H1 (cell line): ENCODE results near the gene AKR1C2. TPM values are rescaled to one million over a fixed set of nuclear protein-coding genes. Genes with fewer than 3 reads are reported as not detected.

ENCODE experiments used
- CTCF ChIA-PET: fragments of 300-600 bp; sonication (Branson Sonifier 250); formaldehyde crosslinking; loops from one replicate; lab custom pipeline; 2021; ENCODE audit not compliant: partially characterized antibody; lab: Charles Lee
- POLR2A ChIA-PET: fragments of 300-600 bp; sonication (Branson Sonifier 250); formaldehyde crosslinking; loops from one replicate; lab custom pipeline; 2021; ENCODE audit warnings: inconsistent platforms; ENCODE audit not compliant: partially characterized antibody; lab: Charles Lee
- DNase-seq, 2 experiments: peaks; one replicate each; pipeline versions ENCODE4 v3.0.0 to v3.0.0-alpha.2; 2010 to 2022; ENCODE audit warnings: low spot score in 2 of 2, low read depth in 1 of 2, mixed read lengths in 1 of 2
- FAIRE-seq: peaks from 2 replicates; lab custom pipeline; 2011; peaks lifted over from hg19 to GRCh38; lab: Jason Lieb, UNC
- H2AFZ ChIP-seq: 2 replicates; pipeline ENCODE4 v1.8.1; 2012; ENCODE audit warnings: low read length, inconsistent platforms
- H2AK5ac ChIP-seq: 2 replicates; pipeline ENCODE4 v1.6.1; 2013; ENCODE audit warnings: low read depth, low read length
- H2BK120ac ChIP-seq: replicated peaks from 2 replicates; pipeline ENCODE3; 2013; ENCODE audit warnings: low read depth, low read length, inconsistent platforms
- H2BK12ac ChIP-seq: 2 replicates; pipeline ENCODE4 v1.6.1; 2013; ENCODE audit warnings: low read depth, low read length
- H2BK15ac ChIP-seq: 2 replicates; pipeline ENCODE4 v1.6.1; 2013; ENCODE audit warnings: low read length
- H2BK20ac ChIP-seq: 2 replicates; pipeline ENCODE4 v1.6.1; 2013; ENCODE audit warnings: low read length
- H2BK5ac ChIP-seq: 2 replicates; pipeline ENCODE4 v1.6.1; 2013; ENCODE audit warnings: low read depth, low read length
- H3K14ac ChIP-seq: 2 replicates; pipeline ENCODE4 v1.6.1; 2013; ENCODE audit warnings: inconsistent platforms; ENCODE audit not compliant: insufficient read length
- H3K18ac ChIP-seq: 2 replicates; pipeline ENCODE4 v1.6.1; 2013; ENCODE audit warnings: low read length; ENCODE audit errors: extremely low read depth
- H3K23ac ChIP-seq: 2 replicates; pipeline ENCODE4 v1.6.1; 2013; ENCODE audit warnings: inconsistent platforms; ENCODE audit not compliant: insufficient read length
- H3K23me2 ChIP-seq: 2 replicates; pipeline ENCODE4 v1.6.1; 2013; ENCODE audit warnings: low read depth, low read length
- H3K27ac ChIP-seq: 2 replicates; pipeline ENCODE4 v1.6.1; 2011; ENCODE audit warnings: low read depth, low read length, inconsistent platforms
- H3K27me3 ChIP-seq, 4 experiments: replicated peaks in 1 of 4; 1 replicate in 1 of 4; 2 replicates in 3 of 4; pipeline versions ENCODE4 v1.6.1 to v1.8.1; 2011 to 2013; ENCODE audit warnings: low read length in 3 of 4, mild to moderate bottlenecking in 3 of 4, inconsistent platforms in 2 of 4, mixed read lengths in 2 of 4, moderate library complexity in 1 of 4; ENCODE audit not compliant: control insufficient read depth in 3 of 4, insufficient read depth in 3 of 4; ENCODE audit errors: extremely low read depth in 1 of 4
- H3K36me3 ChIP-seq, 4 experiments: 2 replicates each; pipeline versions ENCODE4 v1.6.1 to v1.8.1; 2011 to 2013; ENCODE audit warnings: mild to moderate bottlenecking in 4 of 4, low read length in 3 of 4, moderate library complexity in 2 of 4, control low read depth in 1 of 4, inconsistent platforms in 1 of 4; ENCODE audit not compliant: insufficient read depth in 4 of 4, control insufficient read depth in 2 of 4
- H3K4ac ChIP-seq: replicated peaks from 2 replicates; pipeline ENCODE3; 2013; ENCODE audit warnings: low read length, low read depth, mixed read lengths, inconsistent platforms; ENCODE audit not compliant: insufficient read length
- H3K4me1 ChIP-seq, 4 experiments: replicated peaks in 1 of 4; 1 replicate in 1 of 4; 2 replicates in 3 of 4; pipeline versions ENCODE4 v1.6.1 to v1.8.1; 2011 to 2013; ENCODE audit warnings: low read length in 3 of 4, inconsistent platforms in 2 of 4, mixed read lengths in 1 of 4; ENCODE audit not compliant: insufficient read depth in 4 of 4, control insufficient read depth in 3 of 4
- H3K4me2 ChIP-seq, 2 experiments: 2 replicates each; pipeline versions ENCODE4 v1.6.1 to v1.8.1; 2011 to 2013; ENCODE audit warnings: low read depth in 2 of 2, low read length in 2 of 2, control low read depth in 1 of 2, inconsistent platforms in 1 of 2, mild to moderate bottlenecking in 1 of 2; ENCODE audit not compliant: insufficient read depth in 1 of 2
- H3K4me3 ChIP-seq, 4 experiments: fragments of 200-600, 300-600 bp in 1 of 4; sonication (generic), shearing (Covaris generic), sonication (Bioruptor Twin) in 1 of 4; 2 replicates each; pipeline versions ENCODE4 v1.5.1 to v1.8.1; 2011 to 2016; ENCODE audit warnings: low read length in 4 of 4, low read depth in 3 of 4, control low read depth in 2 of 4, inconsistent platforms in 2 of 4, mild to moderate bottlenecking in 2 of 4, mixed read lengths in 1 of 4, moderate library complexity in 1 of 4; ENCODE audit not compliant: insufficient read depth in 2 of 4; ENCODE audit errors: extremely low read depth in 1 of 4
- H3K56ac ChIP-seq: replicated peaks from 2 replicates; pipeline ENCODE3; 2013; ENCODE audit warnings: low read depth, mild to moderate bottlenecking, mixed read lengths, low read length, inconsistent platforms; ENCODE audit not compliant: insufficient read length
- H3K79me1 ChIP-seq: 2 replicates; pipeline ENCODE4 v1.6.1; 2013; ENCODE audit warnings: low read depth, low read length, control low read depth
- H3K79me2 ChIP-seq, 2 experiments: 2 replicates each; pipeline versions ENCODE4 v1.6.1 to v1.8.1; 2012 to 2013; ENCODE audit warnings: low read length in 2 of 2, mild to moderate bottlenecking in 2 of 2, inconsistent platforms in 1 of 2; ENCODE audit not compliant: insufficient read depth in 2 of 2, control insufficient read depth in 1 of 2
- H3K9ac ChIP-seq, 4 experiments: replicated peaks in 1 of 4; 1 replicate in 1 of 4; 2 replicates in 3 of 4; pipeline versions ENCODE4 v1.6.1 to v1.8.1; 2011 to 2013; ENCODE audit warnings: low read depth in 3 of 4, low read length in 3 of 4, control low read depth in 2 of 4, mild to moderate bottlenecking in 2 of 4, moderate library complexity in 2 of 4, inconsistent platforms in 1 of 4; ENCODE audit errors: extremely low read depth in 1 of 4
- H3K9me3 ChIP-seq, 2 experiments: 2 replicates each; pipeline versions ENCODE4 v1.6.1 to v1.8.1; 2012 to 2013; ENCODE audit warnings: mild to moderate bottlenecking in 2 of 2, moderate library complexity in 2 of 2, control low read depth in 1 of 2, inconsistent platforms in 1 of 2, low read depth in 1 of 2, low read length in 1 of 2, mixed read lengths in 1 of 2; ENCODE audit not compliant: insufficient read depth in 2 of 2
- H4K20me1 ChIP-seq, 2 experiments: replicated peaks in 1 of 2; 2 replicates each; pipeline versions ENCODE3 to v1.8.1; 2011 to 2013; ENCODE audit warnings: inconsistent platforms in 2 of 2, low read length in 2 of 2, mild to moderate bottlenecking in 1 of 2; ENCODE audit not compliant: insufficient read depth in 2 of 2, control insufficient read depth in 1 of 2
- H4K5ac ChIP-seq: 2 replicates; pipeline ENCODE4 v1.6.1; 2013; ENCODE audit warnings: low read length, low read depth, mixed read lengths, inconsistent platforms; ENCODE audit not compliant: insufficient read length
- H4K8ac ChIP-seq: 2 replicates; pipeline ENCODE4 v1.8.0; 2013; ENCODE audit warnings: mild to moderate bottlenecking, moderate library complexity, low read length, inconsistent platforms; ENCODE audit not compliant: insufficient read depth; ENCODE audit errors: extremely low read depth
- H4K91ac ChIP-seq: replicated peaks from 2 replicates; pipeline ENCODE3; 2013; ENCODE audit warnings: low read length, mixed read lengths, inconsistent platforms; ENCODE audit not compliant: insufficient read length
- ATF2 ChIP-seq: IDR thresholded peaks from 2 replicates; pipeline ENCODE4 v1.6.1; 2012; ENCODE audit warnings: low read length, inconsistent platforms
- CREB1 ChIP-seq: IDR thresholded peaks from 2 replicates; pipeline ENCODE4 v1.6.1; 2012; ENCODE audit warnings: inconsistent platforms
- HDAC2 ChIP-seq, 2 experiments: fragments of 300-600 bp in 1 of 2; sonication (generic) in 1 of 2; IDR thresholded peaks; 2 replicates each; pipeline ENCODE4 v1.6.1; 2011 to 2012; ENCODE audit warnings: low read depth in 2 of 2, low read length in 2 of 2, mild to moderate bottlenecking in 2 of 2, moderate library complexity in 2 of 2, borderline replicate concordance in 1 of 2, inconsistent platforms in 1 of 2
- SIRT6 ChIP-seq: IDR thresholded peaks from one replicate; pipeline ENCODE4 v1.7.1; 2012; ENCODE audit warnings: low read length, inconsistent platforms
- SP2 ChIP-seq: IDR thresholded peaks from 2 replicates; pipeline ENCODE4 v1.6.1; 2012; ENCODE audit warnings: mild to moderate bottlenecking, low read length, inconsistent platforms
- SRF ChIP-seq: IDR thresholded peaks from 2 replicates; pipeline ENCODE4 v1.6.1; 2011; ENCODE audit warnings: mild to moderate bottlenecking, low read depth, low read length, moderate library complexity
- TBP ChIP-seq: IDR thresholded peaks from 2 replicates; pipeline ENCODE4 v1.6.1; 2011; ENCODE audit warnings: low read depth, low read length, improper control_type of control experiment
- TEAD4 ChIP-seq: IDR thresholded peaks from 2 replicates; pipeline ENCODE4 v1.6.1; 2012; ENCODE audit warnings: low read depth, low read length, inconsistent platforms, mixed read lengths
- USF2 ChIP-seq: IDR thresholded peaks from 2 replicates; pipeline ENCODE4 v1.6.1; 2011; ENCODE audit warnings: low read length, improper control_type of control experiment
- YY1 ChIP-seq: IDR thresholded peaks from 2 replicates; pipeline ENCODE4 v1.6.1; 2011; ENCODE audit warnings: low read depth, mild to moderate bottlenecking, low read length
- WGBS, 2 experiments: shearing (Covaris generic) in 1 of 2; methylation state at CpG; one replicate each; pipeline versions ENCODE4 v1.1.6 to v1.1.7; 2013 to 2015; ENCODE audit warnings: low lambda C conversion rate in 2 of 2, mixed read lengths in 2 of 2, inconsistent platforms in 1 of 2, low coverage in 1 of 2, missing lambda C conversion rate in 1 of 2; ENCODE audit not compliant: insufficient replicate concordance in 2 of 2, insufficient coverage in 1 of 2, insufficient read length in 1 of 2; ENCODE audit errors: extremely low coverage in 1 of 2, missing lambda C conversion rate in 1 of 2; 5-methylcytosine and 5-hydroxymethylcytosine counted together
- polyA plus RNA-seq, 7 experiments: library from polyadenylated mRNA; depleted of rRNA in 3 of 7; stranded (reverse) in 5 of 7; unstranded in 2 of 7; fragments of >200 nt in 5 of 7; fragments of 200-250 nt in 2 of 7; gene quantifications; 1 replicate in 5 of 7; 2 replicates in 1 of 7; 4 replicates in 1 of 7; pipeline versions ENCODE4 v1.2.1 to v1.2.3, GENCODE V29; 2011 to 2013; ENCODE audit warnings: missing spikeins in 2 of 7, mixed read lengths in 2 of 7
- total RNA-seq: library from RNA; stranded (reverse); fragmentation: NEBNext Ultra II Directional; extraction: Animal tissue kit (Norgen Biotek cat#: 25700); gene quantifications from 2 replicates; pipeline ENCODE4 v1.2.1, GENCODE V29; 2021
- TF ChIP-seq, protein P1 (sequence below): IDR thresholded peaks from 2 replicates; pipeline ENCODE4 v1.6.1; 2012; ENCODE audit warnings: inconsistent platforms

AKR1C2 gene
- total and polyA plus RNA-seq, 2 of the 8 experiments (the other 6 are each of a cell fraction or from before 2014, with no cell fraction given), result 0.77 to 1.2 TPM

DNA sequence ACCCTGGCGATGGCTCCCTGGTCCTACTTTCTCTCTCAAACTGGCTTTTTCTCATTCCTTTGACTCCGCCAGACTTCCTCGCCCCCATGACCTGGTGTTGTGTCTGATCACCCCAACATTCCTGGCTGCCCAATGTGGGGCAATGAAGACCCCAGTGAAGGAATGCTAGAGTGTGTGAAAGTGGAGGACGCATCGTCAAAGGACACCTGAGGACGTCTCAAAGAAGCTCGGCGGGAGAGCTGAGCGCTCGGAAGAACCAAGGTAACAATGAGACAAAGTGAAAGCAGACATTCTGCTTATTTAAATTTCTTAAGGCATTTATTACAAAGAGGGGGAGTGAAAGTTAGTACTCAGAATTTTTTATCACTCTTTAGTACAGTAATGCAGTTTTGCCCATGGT is 31.7 kb upstream of the AKR1C2 start:
- Histone ChIP-seq H3K23ac (no peak overlapping the region), H3K79me2 (no peaks in the 10 kb centered on the region), H3K4ac (no peak overlapping the region), H2BK12ac (0 out of 2 replicates have a peak overlapping the region, but pooled peaks have one; percentile 14), H2BK5ac (no peak overlapping the region), H2BK15ac (no peak overlapping the region), H3K4me2 (no peak overlapping the region; a peak in 2 of 4 replicates), H2AK5ac (no peak overlapping the region), H2AFZ (peak overlapping the region; percentile 70; the same call in 1 of the 2 replicates), H4K20me1 (no peaks in the 10 kb centered on the region), H2BK20ac (no peak overlapping the region), H4K8ac (peak overlapping the region; percentile 80; the same call in 1 of the 2 replicates), H3K18ac (no peak overlapping the region; the same call in 1 of the 2 replicates), H4K91ac (no peak overlapping the region), H3K9me3 (peaks cover 3 to 6% of the 10 kb centered on the region in 2 experiments; a peak in 2 of 4 replicates), H3K27ac (no peak overlapping the region), H3K79me1 (no peaks in the 10 kb centered on the region), H3K4me3 (no peak overlapping the region), H3K9ac (no peak overlapping the region), H3K36me3 (no peaks in the 10 kb centered on the region), H3K4me1 (no peaks in the 10 kb centered on the region), H3K14ac (no peak overlapping the region), H2BK120ac (no peak overlapping the region), H3K27me3 (no peaks in the 10 kb centered on the region), H4K5ac (no peak overlapping the region), H3K56ac (no peak overlapping the region), H3K23me2 (no peaks in the 10 kb centered on the region)
- ChIA-PET POLR2A (no interaction called here), CTCF (interaction anchor here (1.0 to 2.5 kb wide), 5 partner anchors 10 to 348 kb away, joined by 3 to 19 read pairs (median 4); no protein-coding TSS in a partner anchor)
- WGBS, 2 experiments, result 76% methylated on average over 10 of the region's 10 CpGs; no CpG with 5 or more reads in 1 of the 2 experiments
- FAIRE-seq (no peak), DNase-seq (no peak)
- TF ChIP-seq, protein P1, sequence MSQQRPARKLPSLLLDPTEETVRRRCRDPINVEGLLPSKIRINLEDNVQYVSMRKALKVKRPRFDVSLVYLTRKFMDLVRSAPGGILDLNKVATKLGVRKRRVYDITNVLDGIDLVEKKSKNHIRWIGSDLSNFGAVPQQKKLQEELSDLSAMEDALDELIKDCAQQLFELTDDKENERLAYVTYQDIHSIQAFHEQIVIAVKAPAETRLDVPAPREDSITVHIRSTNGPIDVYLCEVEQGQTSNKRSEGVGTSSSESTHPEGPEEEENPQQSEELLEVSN, result no peak; the same call in 1 of the 2 replicates
- TF ChIP-seq SP2, result no peak
- no peak for TF ChIP-seq HDAC2 (IDR thresholded peaks at IDR 0.05; ENCODE audit: borderline replicate concordance in 1 of 2, low read depth in 2 of 2, low read length in 2 of 2)
- no peak for TF ChIP-seq SIRT6
- no peak for TF ChIP-seq YY1
- no peak for TF ChIP-seq ATF2
- no peak for TF ChIP-seq CREB1
- TF ChIP-seq TBP, result no peak
- no peak for TF ChIP-seq USF2
- TF ChIP-seq TEAD4, result no peak
- TF ChIP-seq SRF, result no peak
